IPS DF 4.7 (cell line): ENCODE measurements around the gene GPX2.

Source experiments
- DNase-seq: peaks from one replicate; pipeline ENCODE4 v3.0.0-alpha.2; 2013; ENCODE audit warnings: low spot score; ENCODE audit errors: extremely low read depth

The GPX2 gene

GRCh38 chr14:64940336-64940910 lies 2.1 kb downstream of the GPX2 start:
- DNase-seq = no peak

- no peak for DNase-seq
Measured at GRCh38 chr14:64939817-64940190, 2.7 kb downstream of the GPX2 start.

GRCh38 chr14:64938972-64939816 lies 3.4 kb downstream of the GPX2 start:
- DNase-seq = no peak

GRCh38 chr14:64937821-64938193 lies 4.7 kb downstream of the GPX2 start:
- DNase-seq = no peak

GRCh38 chr14:64937171-64937820 lies 5.2 kb downstream of the GPX2 start:
- DNase-seq = no peak

- no peak for DNase-seq
Measured at GRCh38 chr14:64935508-64935907, 7.0 kb downstream of the GPX2 start.

GRCh38 chr14:64934338-64934929 lies 8.1 kb downstream of the GPX2 start:
- no peak for DNase-seq

- no peak for DNase-seq
Measured at GRCh38 chr14:64932231-64932630, 10.3 kb downstream of the GPX2 start.

GRCh38 chr14:64931123-64931522 lies 11.4 kb downstream of the GPX2 start:
- DNase-seq = no peak

GRCh38 chr14:64930085-64930843 lies 12.3 kb downstream of the GPX2 start:
- DNase-seq = no peak

- DNase-seq = no peak
Measured at GRCh38 chr14:64929014-64929359, 13.6 kb downstream of the GPX2 start.

- DNase-seq = no peak
Measured at GRCh38 chr14:64928239-64929013, 14.1 kb downstream of the GPX2 start.

GRCh38 chr14:64927031-64927430 lies 15.5 kb downstream of the GPX2 start:
- no peak for DNase-seq

GRCh38 chr14:64926398-64926995 lies 16.0 kb downstream of the GPX2 start:
- DNase-seq = no peak

- no peak for DNase-seq
Measured at GRCh38 chr14:64923015-64923414, 19.5 kb downstream of the GPX2 start.

- no peak for DNase-seq
Measured at GRCh38 chr14:64920465-64920864, 22.1 kb downstream of the GPX2 start.

GRCh38 chr14:64919618-64920017 lies 22.9 kb downstream of the GPX2 start:
- no peak for DNase-seq

- DNase-seq = no peak
Measured at GRCh38 chr14:64919215-64919614, 23.3 kb downstream of the GPX2 start.

- DNase-seq = no peak
Measured at GRCh38 chr14:64918216-64918615, 24.3 kb downstream of the GPX2 start.

- DNase-seq = no peak
Measured at GRCh38 chr14:64915797-64916196, 26.7 kb downstream of the GPX2 start.
